ENCODE data around the gene THSD1.
A peak's percentile ranks its signal among the peaks of the same experiment; 100 is the strongest.

THSD1 gene

GRCh38 chr13:52405767-52406494 lies at the start of gene THSD1:
TSS of gene THSD1 (minus strand) at chr13:52406172. CDS start at chr13:52402600, 3,572 bp downstream.
- peak; percentile 74 for ATAC-seq
- DNase-seq = peak; percentile 13

- ATAC-seq (peak; percentile 57), DNase-seq (peak; percentile 83)
These were observed 49.7 kb upstream of the THSD1 start for GRCh38 chr13:52455677-52456041.

GRCh38 chr13:52454820-52455676 lies 49.1 kb upstream of the THSD1 start, which contains the start of gene CKAP2:
TSS of gene CKAP2 (plus strand) at chr13:52455478. CDS start at chr13:52455557, 79 bp downstream.
- DNase-seq (peak; percentile 92), ATAC-seq (peak; percentile 83)

- no peak for DNase-seq
- no peak for ATAC-seq
These were observed 48.5 kb upstream of the THSD1 start for GRCh38 chr13:52454459-52454819.

- no peak for ATAC-seq
- DNase-seq = no peak
These were observed 46.5 kb upstream of the THSD1 start for GRCh38 chr13:52452470-52452869.

- ATAC-seq (no peak), DNase-seq (no peak)
These were observed 45.3 kb upstream of the THSD1 start for GRCh38 chr13:52451135-52451804.

GRCh38 chr13:52450793-52451116 lies 44.8 kb upstream of the THSD1 start:
- ATAC-seq (no peak), DNase-seq (no peak)

- ATAC-seq (peak; percentile 86), DNase-seq (peak; percentile 97)
These were observed 44.2 kb upstream of the THSD1 start, which contains the start of gene VPS36 for GRCh38 chr13:52450012-52450792. TSS of gene VPS36 (minus strand) at chr13:52450634. CDS start at chr13:52450594, 40 bp downstream.

GRCh38 chr13:52449331-52450011 lies 43.5 kb upstream of the THSD1 start:
- DNase-seq = no peak
- no peak for ATAC-seq

- no peak for DNase-seq
These were observed 42.0 kb upstream of the THSD1 start for GRCh38 chr13:52447815-52448552.

GRCh38 chr13:52447354-52447753 lies 41.4 kb upstream of the THSD1 start:
- no peak for DNase-seq
- no peak for ATAC-seq

More at GRCh38 chr13:52447815-52448552, 42.0 kb upstream of the THSD1 start:
- ATAC-seq = no peak

- DNase-seq = no peak
- no peak for ATAC-seq
These were observed 40.3 kb upstream of the THSD1 start for GRCh38 chr13:52446265-52446664.

- no peak for DNase-seq
- no peak for ATAC-seq
These were observed 26.5 kb upstream of the THSD1 start for GRCh38 chr13:52432456-52432855.

GRCh38 chr13:52428295-52428694 lies 22.3 kb upstream of the THSD1 start:
- ATAC-seq (no peak), DNase-seq (no peak)

- ATAC-seq = no peak
- DNase-seq = no peak
These were observed 15.2 kb upstream of the THSD1 start for GRCh38 chr13:52421216-52421615.

- DNase-seq (no peak), ATAC-seq (no peak)
These were observed 13.1 kb upstream of the THSD1 start for GRCh38 chr13:52419080-52419479.

GRCh38 chr13:52414963-52415362 lies 9.0 kb upstream of the THSD1 start:
- ATAC-seq (no peak), DNase-seq (no peak)

- ATAC-seq (no peak), DNase-seq (no peak)
These were observed 8.1 kb upstream of the THSD1 start for GRCh38 chr13:52414051-52414450.

- no peak for DNase-seq
- no peak for ATAC-seq
These were observed 6.2 kb upstream of the THSD1 start for GRCh38 chr13:52412128-52412527.

- DNase-seq = no peak
- peak; percentile 52 for ATAC-seq
These were observed 5.7 kb upstream of the THSD1 start for GRCh38 chr13:52411629-52412028.
